Gastroesophageal sphincter (tissue), 3 donors: ENCODE results near the gene PLXDC2.

Experiments used
- CTCF ChIP-seq, 4 experiments: fragments of 200-600 bp in 2 of 4; fragments of 450-650 bp in 2 of 4; sonication (generic) in 1 of 4; IDR thresholded peaks; one replicate each; pipeline ENCODE4 v1.5.1; 2017 to 2019; ENCODE audit warnings: antibody characterized with exemption in 4 of 4, mild to moderate bottlenecking in 2 of 4, moderate library complexity in 2 of 4
- POLR2A ChIP-seq, 2 donors: fragments of 450-650 bp; IDR thresholded peaks; one replicate each; pipeline ENCODE4 v1.6.1; 2017; ENCODE audit warnings: antibody characterized with exemption in 2 of 2, mild to moderate bottlenecking in 2 of 2, moderate library complexity in 1 of 2

DNA sequence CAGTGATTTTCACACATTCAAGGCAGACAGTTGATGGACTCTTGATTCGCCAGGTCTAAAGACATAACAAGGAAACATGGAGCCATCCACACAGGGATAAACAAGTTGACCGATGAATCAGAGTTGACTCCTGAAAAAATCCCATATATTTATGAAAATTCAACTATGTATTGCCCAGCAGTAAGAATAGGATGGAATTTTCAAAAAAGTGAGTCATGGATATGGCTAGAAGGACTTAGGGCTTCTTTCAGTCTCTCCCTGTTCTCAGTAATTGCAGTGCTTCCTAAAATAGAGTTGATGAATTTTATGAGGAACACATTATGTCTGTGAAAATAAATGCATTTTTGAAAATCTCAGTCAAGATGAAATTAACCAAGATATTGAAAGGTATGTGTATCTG lies 301.2 kb downstream of the PLXDC2 start:
- TF ChIP-seq POLR2A (IDR thresholded peaks at IDR 0.05): no peak
- TF ChIP-seq CTCF (IDR thresholded peaks at IDR 0.05): no peak
